GM23248 (cell line): ENCODE measurements around the gene ACER3. TPM values are rescaled to one million over a fixed set of nuclear protein-coding genes. Genes with fewer than 3 reads are reported as not detected.

Experiments used
- DNase-seq: peaks from one replicate; pipeline ENCODE4 v3.0.0-alpha.2; 2015
- H2AFZ ChIP-seq: fragments of 200-600 bp; sonication (generic); 2 replicates; pipeline ENCODE4 v1.6.1; 2016; ENCODE audit warnings: antibody characterized with exemption
- H3F3A ChIP-seq: fragments of 200-600 bp; sonication (generic); 2 replicates; pipeline ENCODE4 v1.6.1; 2016; ENCODE audit warnings: mild to moderate bottlenecking, antibody characterized with exemption, mixed run types; ENCODE audit not compliant: insufficient read depth
- H3K27ac ChIP-seq: fragments of 200-600 bp; sonication (generic); 2 replicates; pipeline ENCODE4 v1.5.1; 2016; ENCODE audit warnings: mild to moderate bottlenecking
- H3K27me3 ChIP-seq: fragments of 200-600 bp; sonication (generic); replicated peaks from 2 replicates; pipeline ENCODE4 v1.6.1; 2016; ENCODE audit warnings: mild to moderate bottlenecking; ENCODE audit not compliant: insufficient read depth
- H3K36me3 ChIP-seq: fragments of 200-600 bp; sonication (generic); 2 replicates; pipeline ENCODE4 v1.6.1; 2016; ENCODE audit warnings: low read depth, mild to moderate bottlenecking
- H3K4me1 ChIP-seq: fragments of 200-600 bp; sonication (generic); 2 replicates; pipeline ENCODE4 v1.6.1; 2016; ENCODE audit warnings: mild to moderate bottlenecking; ENCODE audit not compliant: insufficient read depth
- H3K4me2 ChIP-seq: fragments of 200-600 bp; sonication (generic); one replicate; pipeline ENCODE4 v1.6.1; 2016; ENCODE audit warnings: mild to moderate bottlenecking; ENCODE audit not compliant: unreplicated experiment
- H3K4me3 ChIP-seq: fragments of 200-600 bp; sonication (generic); 2 replicates; pipeline ENCODE4 v1.5.1; 2016; ENCODE audit warnings: mild to moderate bottlenecking
- H3K79me2 ChIP-seq: fragments of 200-600 bp; sonication (generic); 2 replicates; pipeline ENCODE4 v1.6.1; 2016; ENCODE audit warnings: mild to moderate bottlenecking; ENCODE audit not compliant: insufficient read depth
- H3K9ac ChIP-seq: fragments of 200-600 bp; sonication (generic); 2 replicates; pipeline ENCODE4 v1.6.1; 2016; ENCODE audit warnings: mild to moderate bottlenecking
- H3K9me2 ChIP-seq: fragments of 200-600 bp; sonication (generic); 2 replicates; pipeline ENCODE4 v1.6.1; 2016; ENCODE audit warnings: mixed run types, mild to moderate bottlenecking, moderate library complexity; ENCODE audit not compliant: insufficient read depth
- H3K9me3 ChIP-seq: fragments of 200-600 bp; sonication (generic); one replicate; pipeline ENCODE4 v1.6.1; 2017; ENCODE audit warnings: low read depth
- H4K20me1 ChIP-seq: fragments of 200-600 bp; sonication (generic); 2 replicates; pipeline ENCODE4 v1.6.0; 2016; ENCODE audit not compliant: insufficient read depth
- EZH2 ChIP-seq: fragments of 200-600 bp; sonication (generic); IDR thresholded peaks from 2 replicates; pipeline ENCODE4 v1.6.1; 2018; ENCODE audit warnings: antibody characterized with exemption, mild to moderate bottlenecking; ENCODE audit not compliant: insufficient read depth, poor library complexity, severe bottlenecking
- EZH2phosphoT487 ChIP-seq: fragments of 200-600 bp; sonication (generic); IDR thresholded peaks from 2 replicates; pipeline ENCODE4 v1.6.1; 2018; ENCODE audit warnings: antibody characterized with exemption, moderate library complexity, mild to moderate bottlenecking, low read depth; ENCODE audit not compliant: insufficient read depth
- WGBS, 2 experiments: methylation state at CpG; one replicate each; pipeline ENCODE4 v1.1.6; 2015 to 2017; ENCODE audit warnings: low lambda C conversion rate in 2 of 2, low coverage in 1 of 2; ENCODE audit errors: missing lambda C conversion rate in 2 of 2; 5-methylcytosine and 5-hydroxymethylcytosine counted together
- in situ Hi-C: fragments of 300-500 bp; cut with MboI; formaldehyde crosslinking; loops from 2 replicates; pipeline ENCODE4 v1.15.0; 2020
- polyA plus RNA-seq: library from polyadenylated mRNA; unstranded; fragments of >200 nt; fragmentation: Nextera tagmentation; extraction: Ambion mirVana; gene quantifications from 2 replicates; pipeline ENCODE4 v1.2.1, GENCODE V29; 2016
- total RNA-seq: library from RNA; depleted of rRNA; stranded (reverse); fragments of >200 nt; shearing (Covaris generic); gene quantifications from 2 replicates; pipeline ENCODE4 v1.2.3, GENCODE V29; 2014

The ACER3 gene
- total and polyA plus RNA-seq, 2 experiments from 2014 or later, result 9.1 to 10.2 TPM

GRCh38 chr11:77019976-77020595 is 159.4 kb downstream of the ACER3 start:
- Histone ChIP-seq H3K36me3 (no peaks in the 10 kb centered on the region), H3K4me2 (peak overlapping the region; percentile 4), H3K27me3 (no peaks in the 10 kb centered on the region), H4K20me1 (no peaks in the 10 kb centered on the region), H3K4me3 (no peak overlapping the region), H3K4me1 (peaks cover 11% of the 10 kb centered on the region), H3K79me2 (no peaks in the 10 kb centered on the region), H3K27ac (no peak overlapping the region), H3K9me2 (no peaks in the 10 kb centered on the region), H3K9ac (no peak overlapping the region), H3K9me3 (no peaks in the 10 kb centered on the region), H2AFZ (no peak overlapping the region), H3F3A (peaks cover 14% of the 10 kb centered on the region)
- WGBS, 2 experiments, result 75 to 79% methylated on average over 2 of the region's 2 CpGs
- in situ Hi-C loops, result loop anchor here (10.0 kb wide), 1 partner anchor 205 kb away; no protein-coding TSS in a partner anchor
- no peak for TF ChIP-seq EZH2
- no peak for TF ChIP-seq EZH2phosphoT487
- peak; percentile 41 for DNase-seq

DNA sequence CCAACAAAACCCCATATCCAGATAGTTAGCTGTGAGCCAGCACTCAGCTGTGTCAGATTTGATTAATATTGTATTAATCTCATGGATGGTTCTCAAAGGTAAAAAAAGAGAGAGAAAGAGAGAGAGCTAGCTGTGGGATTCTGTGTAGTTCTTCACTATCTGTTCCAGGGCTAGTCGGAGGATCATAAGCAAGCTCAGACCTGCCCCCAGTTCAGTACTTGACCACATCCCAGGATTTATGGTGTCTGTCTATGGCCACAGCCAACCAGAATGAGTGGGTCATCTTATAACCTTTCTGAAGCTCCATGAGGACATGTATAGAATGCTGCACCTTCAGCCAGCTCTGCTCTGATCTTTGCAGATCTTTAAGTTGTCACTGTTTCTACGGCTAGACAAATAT is 160.0 kb downstream of the ACER3 start:
- Histone ChIP-seq H3K9me2 (no peaks in the 10 kb centered on the region), H3K27me3 (no peaks in the 10 kb centered on the region), H3K36me3 (no peaks in the 10 kb centered on the region), H3K79me2 (no peaks in the 10 kb centered on the region), H3K4me1 (peaks cover 11% of the 10 kb centered on the region), H3K4me2 (no peak overlapping the region), H3K4me3 (no peak overlapping the region), H3F3A (peaks cover 14% of the 10 kb centered on the region), H3K9me3 (no peaks in the 10 kb centered on the region), H3K9ac (no peak overlapping the region), H3K27ac (no peak overlapping the region), H2AFZ (no peak overlapping the region), H4K20me1 (no peaks in the 10 kb centered on the region)
- TF ChIP-seq EZH2 (no peak), EZH2phosphoT487 (no peak)
- in situ Hi-C loops, result loop anchor here (10.0 kb wide), 1 partner anchor 206 kb away; no protein-coding TSS in a partner anchor
- 90 to 100% methylated on average over 2 of the region's 2 CpGs for WGBS, 2 experiments
- no peak for DNase-seq

DNA sequence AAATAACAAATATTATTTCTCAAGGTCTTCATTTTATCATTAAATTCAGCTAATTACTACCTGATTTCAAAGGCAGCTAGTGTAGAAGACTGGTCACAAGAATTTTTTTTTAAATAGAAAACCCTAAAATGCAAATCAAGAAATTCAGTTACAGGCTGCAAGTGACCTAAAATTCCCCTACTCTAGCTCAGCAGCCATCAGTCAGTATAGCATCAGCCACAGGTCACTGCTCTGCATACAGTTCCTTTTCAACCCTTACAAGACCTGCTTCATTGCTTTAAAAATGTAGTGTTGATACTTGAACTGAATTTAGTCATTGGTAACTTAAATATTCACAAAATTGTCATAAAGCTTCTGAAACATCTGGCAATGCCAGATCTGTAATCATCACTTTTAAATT is 164.0 kb downstream of the ACER3 start:
- Histone ChIP-seq H3K9ac (no peak overlapping the region), H3F3A (peaks cover 10% of the 10 kb centered on the region), H3K4me2 (no peak overlapping the region), H3K27ac (no peak overlapping the region), H3K79me2 (no peaks in the 10 kb centered on the region), H3K9me3 (no peaks in the 10 kb centered on the region), H3K36me3 (no peaks in the 10 kb centered on the region), H3K4me1 (peaks cover 11% of the 10 kb centered on the region), H3K4me3 (no peak overlapping the region), H3K27me3 (peaks cover 4% of the 10 kb centered on the region; the same call in 1 of the 2 replicates), H3K9me2 (no peaks in the 10 kb centered on the region), H4K20me1 (no peaks in the 10 kb centered on the region), H2AFZ (no peak overlapping the region)
- TF ChIP-seq EZH2phosphoT487 (no peak), EZH2 (no peak)
- DNase-seq, result no peak
- in situ Hi-C loops, result loop anchor here (10.0 kb wide), 1 partner anchor 210 kb away; no protein-coding TSS in a partner anchor

DNA sequence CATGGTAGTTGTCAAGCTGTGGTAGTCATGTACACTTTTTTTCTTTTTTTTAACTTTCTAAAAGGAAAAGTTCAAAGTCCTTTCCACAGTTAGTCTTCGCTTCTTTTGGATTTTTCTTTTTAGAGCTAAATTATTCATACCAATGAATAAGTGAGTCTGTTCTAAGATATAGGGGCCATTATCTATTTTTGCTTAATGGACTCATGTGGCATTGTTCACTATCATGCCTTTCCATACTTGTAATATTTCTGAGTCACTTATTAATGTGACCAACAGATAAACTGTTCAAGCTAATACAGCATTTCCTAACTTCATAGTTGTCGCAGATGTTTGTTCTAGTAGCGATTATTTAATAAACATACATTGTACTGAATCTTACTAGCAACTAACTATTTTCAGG is 165.5 kb downstream of the ACER3 start:
- TF ChIP-seq EZH2, result no peak
- TF ChIP-seq EZH2phosphoT487, result no peak
- no peak overlapping the region for H3K27ac ChIP-seq
- DNase-seq, result no peak
- no peak overlapping the region for H3K4me3 ChIP-seq
- no peaks in the 10 kb centered on the region for H3K9me2 ChIP-seq
- peaks cover 9% of the 10 kb centered on the region; the same call in 1 of the 2 replicates for H3K27me3 ChIP-seq
- H3K79me2 ChIP-seq, result no peaks in the 10 kb centered on the region
- no peaks in the 10 kb centered on the region for H3K4me1 ChIP-seq
- in situ Hi-C loops, result loop anchor here (10.0 kb wide), 1 partner anchor 211 kb away; no protein-coding TSS in a partner anchor
- no peaks in the 10 kb centered on the region for H3K36me3 ChIP-seq
- H2AFZ ChIP-seq, result no peak overlapping the region
- H4K20me1 ChIP-seq, result no peaks in the 10 kb centered on the region
- no peak overlapping the region for H3K9ac ChIP-seq
- H3K4me2 ChIP-seq, result no peak overlapping the region
- no peaks in the 10 kb centered on the region for H3K9me3 ChIP-seq
- WGBS, 2 experiments, result 96% methylated on average over 3 of the region's 3 CpGs
- no peaks in the 10 kb centered on the region for H3F3A ChIP-seq
